NCI-H82 treated with DMSO at 0.1 percent for 48 hours (cell line): ENCODE measurements around the gene RTF1.

Experiments
- DNase-seq: peaks from one replicate; lab custom pipeline; 2025; ENCODE audit not compliant: unreplicated experiment; lab: John Stamatoyannopoulos, UW

Gene RTF1

DNA sequence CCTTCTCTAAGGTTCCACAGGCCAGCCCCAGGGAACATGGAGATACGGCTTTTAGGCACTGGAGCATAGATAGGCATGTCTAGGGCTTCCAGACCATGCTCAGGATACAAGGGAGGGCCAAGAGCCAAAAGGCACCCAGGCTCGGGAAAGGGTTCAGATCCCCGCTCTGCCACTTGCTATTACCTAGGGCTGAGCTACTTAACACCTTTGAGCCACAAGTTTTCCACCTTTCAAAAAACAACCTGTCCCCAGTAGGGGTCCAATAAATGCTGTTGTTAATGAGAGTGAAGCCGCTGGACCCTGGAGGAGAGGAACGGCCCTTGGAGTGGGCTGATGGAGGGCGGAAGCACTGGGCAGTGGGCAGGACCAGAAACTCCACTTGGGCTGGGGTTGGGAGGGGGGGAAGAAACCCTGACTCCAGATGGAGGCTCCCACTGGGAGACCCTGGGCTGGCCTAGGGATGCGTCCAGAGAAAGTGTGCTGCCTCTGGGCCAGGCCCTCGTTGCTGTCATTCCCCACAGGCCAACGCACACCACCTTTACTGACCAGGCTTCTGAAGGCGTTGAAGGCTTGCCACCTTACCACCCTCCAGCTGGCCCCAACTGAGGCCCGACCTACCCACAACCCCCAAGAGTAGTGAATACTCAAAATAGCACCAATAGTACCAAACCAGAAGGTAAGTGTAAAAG lies 68.2 kb downstream of the RTF1 start:
- DNase-seq = no peak

DNA sequence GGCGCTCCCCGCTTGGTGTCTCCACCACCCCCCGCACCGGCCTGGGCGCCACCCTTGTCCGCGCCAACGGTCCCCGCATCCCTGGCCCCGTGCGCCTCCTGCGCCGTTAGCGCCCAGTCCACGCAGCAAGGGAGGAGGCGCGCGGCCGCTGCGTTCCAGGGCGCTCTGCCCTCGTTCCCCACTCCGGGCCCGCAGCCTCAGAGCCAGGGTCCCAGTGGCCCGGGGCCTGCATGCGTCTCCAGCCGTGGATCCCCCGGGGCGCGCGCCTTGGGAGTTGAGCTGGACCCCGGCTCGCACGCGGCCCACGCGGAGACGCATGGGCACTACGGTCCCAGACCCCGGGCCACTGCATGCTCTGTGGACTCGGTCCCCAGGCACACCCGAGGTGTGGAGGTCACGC lies 69.4 kb downstream of the RTF1 start:
- no peak for DNase-seq

DNA sequence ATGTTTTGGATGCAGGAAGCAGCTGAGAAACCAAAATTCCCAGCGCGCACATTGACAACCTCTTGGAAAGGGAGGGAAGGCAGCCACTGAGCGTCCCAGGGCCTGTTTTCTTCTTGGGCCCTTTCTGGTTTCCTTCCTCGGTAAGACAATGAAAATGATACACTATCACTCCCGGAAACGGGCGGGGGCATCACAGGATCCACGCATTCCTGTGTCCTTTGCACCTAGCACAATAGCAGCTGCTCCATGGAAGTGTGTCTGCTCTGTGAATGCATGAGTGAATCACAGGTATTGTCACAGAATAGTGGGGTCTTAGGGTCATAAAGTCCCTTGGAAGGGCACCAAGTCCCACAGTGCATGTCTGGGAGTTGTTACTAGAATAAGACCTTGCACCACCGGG lies 70.5 kb downstream of the RTF1 start:
- no peak for DNase-seq

DNA sequence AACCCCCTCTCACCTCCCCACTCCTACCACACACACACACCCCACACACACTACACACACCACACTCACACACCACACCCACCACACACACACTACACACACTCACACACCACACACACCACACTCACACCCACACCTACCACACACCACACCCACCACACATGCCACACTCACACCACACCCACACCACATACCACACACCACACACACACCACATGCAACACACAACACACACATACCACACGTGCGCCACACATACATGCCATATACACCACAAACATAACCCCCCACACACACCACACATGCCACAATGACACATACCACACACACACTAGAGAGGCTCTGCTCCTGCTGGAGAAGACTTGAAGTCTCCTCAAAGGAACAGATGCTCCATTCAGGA lies 70.9 kb downstream of the RTF1 start:
- DNase-seq = no peak

DNA sequence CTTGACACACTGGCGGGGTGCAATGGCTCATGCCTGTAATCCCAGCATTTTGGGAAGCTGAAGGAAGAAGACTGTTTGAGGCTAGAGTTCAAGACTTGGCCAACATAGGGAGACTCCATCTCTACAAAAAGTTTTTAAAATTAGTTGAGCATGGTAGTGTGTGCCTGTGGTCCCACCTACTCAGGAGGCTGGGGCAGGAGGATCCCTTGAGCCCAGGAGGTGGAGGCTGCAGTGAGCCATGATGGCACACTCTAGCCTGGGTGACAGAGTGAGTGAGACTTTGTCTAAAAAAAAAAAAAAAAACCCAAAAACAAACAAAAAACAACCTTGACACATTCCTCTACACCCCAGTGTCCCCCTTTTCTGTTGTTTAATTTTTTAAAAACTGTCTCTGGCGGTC lies 72.7 kb downstream of the RTF1 start:
- no peak for DNase-seq

DNA sequence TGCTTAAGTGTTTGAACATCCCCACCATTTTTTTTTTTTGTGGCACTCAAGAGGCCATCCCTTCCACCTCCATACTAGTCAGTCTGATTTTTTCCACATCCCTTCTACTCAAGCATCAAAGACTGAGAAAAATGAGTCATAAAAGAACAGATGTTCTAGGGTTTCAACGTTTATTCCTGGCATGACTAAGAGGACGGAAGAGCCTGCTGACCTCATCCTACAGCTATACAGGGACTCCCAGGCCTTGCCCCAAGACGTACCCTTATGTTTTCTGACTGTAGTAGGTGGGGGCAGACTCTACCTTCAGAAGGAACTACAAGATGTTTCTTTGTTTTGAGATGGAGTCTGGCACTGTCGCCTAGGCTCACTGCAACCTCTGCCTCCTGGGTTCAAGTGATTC lies 73.5 kb downstream of the RTF1 start:
- no peak for DNase-seq

DNA sequence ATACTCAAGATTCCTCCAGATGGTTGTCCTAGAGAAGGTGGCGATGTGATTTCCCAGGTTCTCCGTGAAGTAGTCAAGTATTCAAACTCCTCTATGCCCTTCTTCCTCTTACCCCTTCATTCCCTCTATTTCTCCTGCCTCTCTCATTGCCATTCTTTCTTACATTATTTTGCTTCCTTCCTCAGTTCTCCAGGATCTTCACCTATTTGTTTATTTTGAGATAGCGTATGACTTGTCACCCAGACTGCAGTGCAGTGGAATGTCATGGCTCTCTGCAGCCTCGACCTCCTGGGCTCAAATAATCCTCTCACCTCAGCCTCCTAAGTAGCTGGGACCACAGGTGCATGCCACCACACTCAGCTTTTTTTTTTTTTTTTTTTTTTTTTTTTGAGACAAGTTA lies 75.0 kb downstream of the RTF1 start:
- no peak for DNase-seq

DNA sequence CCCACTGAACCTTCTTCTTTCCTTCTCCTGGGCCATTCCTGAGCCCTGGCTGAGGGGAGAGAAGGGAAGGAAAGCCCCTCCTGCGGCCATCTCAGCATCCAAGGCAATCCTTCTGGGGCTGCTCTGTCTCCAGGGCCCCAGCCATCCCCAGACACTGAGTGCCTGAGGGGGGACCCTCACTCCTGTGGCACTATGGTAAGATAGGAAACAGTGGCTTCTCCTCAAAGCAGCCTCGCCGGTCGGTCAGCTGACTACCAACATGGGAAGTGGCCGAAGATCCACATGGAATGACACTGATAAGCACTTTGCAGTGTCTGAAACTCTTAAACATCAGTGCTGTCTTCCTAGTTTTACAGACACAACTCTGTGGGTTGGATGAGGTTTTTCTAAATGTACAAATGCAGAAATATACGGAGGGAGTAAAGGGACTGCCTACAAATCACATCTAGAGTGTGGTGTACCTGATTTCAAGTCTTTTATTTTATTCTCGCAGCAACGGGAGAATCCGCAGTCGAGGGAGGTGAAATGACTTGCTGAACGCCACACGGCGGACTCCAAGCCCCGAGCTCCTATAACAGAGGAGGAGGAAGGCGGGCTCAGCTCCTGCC lies 75.8 kb downstream of the RTF1 start:
- peak; percentile 17 for DNase-seq

DNA sequence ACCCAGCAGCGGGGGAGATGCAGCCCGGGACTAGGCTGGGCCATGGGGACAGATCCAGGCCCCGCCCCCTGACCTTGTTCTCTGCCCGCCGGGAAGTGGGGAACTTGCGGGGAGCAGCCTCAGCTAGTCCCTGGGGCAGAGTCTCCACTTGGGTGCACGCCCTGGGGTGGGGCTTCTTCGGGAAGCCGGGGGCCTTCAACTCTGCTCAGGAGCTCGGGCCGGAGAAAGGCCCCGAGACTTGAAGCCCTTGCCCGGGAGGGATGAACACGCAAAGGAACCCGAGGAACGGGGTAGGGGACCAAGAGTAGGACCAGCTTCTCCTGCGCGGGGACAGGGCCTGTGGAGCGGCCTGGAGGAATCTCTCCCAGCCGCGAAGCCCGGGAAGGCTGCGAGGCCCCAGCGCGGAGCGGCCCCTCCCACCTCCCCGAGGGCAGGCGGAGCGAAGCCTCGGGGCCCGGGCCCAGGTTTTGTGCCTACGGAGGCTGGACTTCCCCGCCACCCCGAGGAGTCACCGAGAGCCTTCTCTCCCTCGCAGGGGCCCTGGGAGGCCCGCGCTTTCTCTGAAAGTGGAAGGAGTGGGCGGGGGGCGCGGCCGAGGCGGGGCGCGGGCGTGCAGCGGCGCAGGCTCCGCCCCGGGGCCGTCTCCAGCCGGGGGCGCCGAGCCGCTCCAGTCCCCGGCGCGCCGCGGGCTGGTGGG lies 76.5 kb downstream of the RTF1 start, which contains the start of gene ITPKA:
Gene ITPKA, plus strand, starts transcription at position 670 of the 697 bp plus-strand sequence. CDS start 54 bp downstream, outside the sequence.
- no peak for DNase-seq

DNA sequence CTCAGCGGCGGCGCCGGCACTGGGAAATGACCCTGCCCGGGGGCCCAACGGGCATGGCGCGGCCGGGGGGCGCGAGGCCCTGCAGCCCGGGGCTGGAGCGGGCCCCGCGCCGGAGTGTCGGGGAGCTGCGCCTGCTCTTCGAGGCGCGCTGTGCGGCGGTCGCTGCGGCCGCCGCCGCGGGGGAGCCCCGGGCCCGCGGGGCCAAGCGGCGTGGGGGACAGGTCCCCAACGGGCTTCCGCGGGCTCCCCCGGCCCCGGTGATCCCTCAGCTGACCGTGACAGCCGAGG lies 77.0 kb downstream of the RTF1 start:
- no peak for DNase-seq

DNA sequence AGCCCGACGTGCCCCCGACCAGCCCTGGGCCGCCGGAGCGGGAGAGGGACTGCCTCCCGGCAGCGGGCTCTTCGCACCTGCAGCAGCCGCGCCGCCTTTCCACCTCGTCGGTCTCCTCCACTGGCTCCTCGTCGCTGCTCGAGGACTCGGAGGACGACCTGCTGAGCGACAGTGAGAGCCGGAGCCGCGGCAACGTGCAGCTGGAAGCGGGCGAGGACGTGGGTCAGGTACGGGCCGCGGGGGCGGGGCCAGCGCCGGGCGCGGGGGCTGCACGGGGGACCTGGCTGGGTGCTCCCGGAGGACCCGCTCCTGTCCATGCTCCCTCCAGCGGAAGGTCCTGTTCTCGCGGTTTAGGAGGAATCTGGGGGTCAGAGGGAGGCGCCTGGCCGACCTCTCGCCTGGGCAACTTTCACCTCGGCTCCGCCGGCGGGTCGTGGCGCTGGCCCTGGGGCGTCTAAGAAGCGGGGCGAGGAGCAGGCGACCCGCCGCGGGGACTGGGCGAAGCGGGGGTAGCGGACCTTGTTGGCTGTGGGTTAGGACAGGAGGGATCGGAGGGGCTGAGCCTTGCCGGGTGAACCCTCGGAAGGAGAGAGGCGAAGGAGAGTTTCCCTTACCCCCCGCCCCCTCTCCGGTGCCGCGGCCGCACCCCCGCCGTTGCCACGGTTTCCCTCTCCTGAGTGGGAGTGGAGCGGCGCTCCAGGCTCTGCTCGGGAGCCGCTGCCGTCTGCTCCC lies 77.5 kb downstream of the RTF1 start:
- DNase-seq = no peak

DNA sequence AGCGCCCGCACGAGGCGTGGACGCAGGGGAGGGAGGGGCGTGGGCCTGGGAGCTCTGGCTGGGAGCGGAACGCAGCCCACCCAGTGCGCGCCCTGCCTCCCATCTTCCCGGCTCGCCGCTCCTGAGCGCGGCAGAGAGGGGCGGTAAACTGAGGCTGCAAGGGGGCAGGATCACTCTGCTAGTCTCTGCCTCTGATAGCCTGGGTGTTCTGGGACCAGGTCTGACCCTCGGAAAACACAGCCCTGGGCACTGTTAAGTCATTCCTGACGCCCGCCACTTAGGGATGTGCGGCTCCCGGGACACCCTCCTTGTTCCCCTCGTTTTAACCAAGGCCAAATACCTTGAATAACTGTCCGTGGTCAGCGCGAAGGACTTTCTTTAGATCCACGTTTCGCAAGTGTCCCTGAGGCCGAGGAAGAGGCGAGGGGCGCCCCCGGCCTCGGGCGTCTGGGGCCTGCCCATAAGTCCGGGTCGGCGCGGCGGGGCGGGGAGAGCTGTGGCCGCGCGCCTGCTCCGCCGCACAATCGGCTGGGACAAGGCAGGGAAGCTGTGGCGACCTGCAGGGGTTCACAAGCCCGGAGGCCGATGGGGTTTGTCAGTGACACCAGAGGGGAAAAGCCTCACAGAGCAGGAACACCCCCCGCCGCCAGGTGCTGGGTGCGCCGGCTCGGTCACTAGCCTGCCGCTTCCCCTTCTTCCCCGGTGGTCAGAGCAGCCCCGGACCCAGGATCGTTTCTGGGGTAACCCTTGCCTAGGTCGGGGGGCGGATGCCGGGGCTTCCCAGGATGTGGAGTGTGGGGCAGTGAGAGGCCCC lies 78.2 kb downstream of the RTF1 start:
- DNase-seq = no peak

DNA sequence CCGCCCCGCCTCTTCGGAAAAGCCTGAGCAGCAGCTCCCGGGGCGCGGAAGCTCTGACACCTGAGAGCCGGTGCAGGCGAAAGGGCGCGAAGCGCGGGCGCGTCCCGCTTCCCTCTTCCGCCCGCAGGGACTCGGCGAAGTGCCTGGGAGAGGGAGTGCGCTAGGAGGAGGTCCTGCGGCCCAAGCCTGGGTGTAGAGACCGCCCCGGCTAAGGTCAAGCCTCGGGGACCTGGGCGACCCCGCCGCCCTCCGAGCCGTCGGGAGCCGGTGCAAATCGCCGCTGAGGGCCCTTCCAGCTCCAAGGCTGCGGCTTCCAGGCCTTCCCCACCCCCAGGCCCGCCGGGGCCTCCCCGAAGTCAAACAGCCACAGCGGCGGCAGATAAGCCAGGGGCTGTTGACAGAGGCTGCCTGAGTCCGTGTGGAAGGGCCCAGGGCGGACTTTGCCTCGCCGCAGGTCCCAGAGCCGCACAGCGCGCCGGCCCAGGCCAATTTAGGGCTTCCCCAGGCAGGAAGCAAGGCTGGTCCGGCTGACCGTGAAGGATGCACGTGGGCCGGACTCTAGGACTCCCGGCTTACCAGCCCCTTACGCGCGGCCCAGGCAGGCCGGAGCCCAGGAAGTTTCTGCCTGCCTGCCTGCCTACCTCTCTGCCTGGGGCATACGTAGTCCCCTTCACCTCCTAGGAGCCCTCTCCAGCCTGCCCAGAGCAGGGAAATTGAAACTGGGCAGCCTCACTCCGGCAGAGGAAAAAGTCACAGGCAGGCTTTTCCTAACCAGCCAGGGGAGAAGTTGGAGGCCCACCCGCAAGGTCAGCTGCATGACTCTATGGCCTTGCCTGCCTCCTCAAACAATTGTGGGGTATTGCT lies 79.1 kb downstream of the RTF1 start:
- no peak for DNase-seq

DNA sequence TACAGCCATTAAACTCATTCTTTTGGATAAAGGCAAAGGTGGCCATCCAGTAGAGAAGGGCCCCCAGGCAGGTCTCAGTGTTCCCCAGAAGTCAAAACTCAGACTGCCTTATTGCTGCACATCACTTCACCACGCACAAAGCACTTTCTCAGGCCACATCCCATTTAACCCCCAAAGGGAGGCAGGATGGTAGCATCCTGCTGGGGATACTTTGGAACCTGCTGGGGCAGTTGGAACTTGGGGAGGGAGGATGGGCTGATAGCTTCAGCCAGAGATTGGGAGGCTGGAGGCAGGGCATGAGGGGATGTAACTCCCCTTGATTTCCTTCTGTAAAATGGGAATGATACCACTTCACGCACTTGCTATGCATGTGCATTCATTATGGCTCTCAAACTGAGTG lies 81.8 kb downstream of the RTF1 start:
- DNase-seq = no peak

DNA sequence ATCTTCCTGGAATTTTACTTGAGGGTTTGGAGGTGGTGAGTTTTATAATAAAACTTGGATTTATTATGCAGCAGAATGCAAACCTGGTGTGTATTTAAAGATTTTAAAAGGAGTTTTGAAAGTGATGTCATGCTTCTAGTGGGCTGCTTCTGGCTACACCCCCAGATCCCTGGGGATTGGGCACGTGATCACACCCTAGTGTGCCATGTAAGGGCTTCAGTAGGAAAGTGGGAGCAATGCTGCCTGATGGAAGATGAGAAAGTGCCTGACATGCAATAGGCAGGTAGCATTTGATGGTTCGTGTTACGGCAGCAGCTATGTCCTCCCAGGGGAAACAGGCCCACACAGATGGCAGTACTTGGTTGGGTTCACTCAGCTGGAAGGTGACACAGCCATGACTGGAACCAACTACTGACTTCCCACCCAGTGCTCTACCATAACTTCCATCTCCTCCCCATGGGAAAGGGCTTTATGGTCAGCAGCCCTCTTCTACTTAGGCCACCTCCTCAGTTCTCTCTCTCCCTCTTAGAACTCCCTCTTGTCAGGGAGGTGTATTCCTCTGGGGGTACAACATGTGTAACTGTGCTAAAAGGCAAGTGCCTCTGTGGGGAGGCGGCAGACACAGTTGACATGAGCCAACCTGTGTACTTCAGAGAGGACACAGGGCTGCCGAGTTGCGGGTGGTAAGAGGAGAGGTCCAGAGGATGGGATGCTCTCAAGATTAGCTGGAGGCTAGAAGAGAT lies 82.4 kb downstream of the RTF1 start:
- DNase-seq = no peak

DNA sequence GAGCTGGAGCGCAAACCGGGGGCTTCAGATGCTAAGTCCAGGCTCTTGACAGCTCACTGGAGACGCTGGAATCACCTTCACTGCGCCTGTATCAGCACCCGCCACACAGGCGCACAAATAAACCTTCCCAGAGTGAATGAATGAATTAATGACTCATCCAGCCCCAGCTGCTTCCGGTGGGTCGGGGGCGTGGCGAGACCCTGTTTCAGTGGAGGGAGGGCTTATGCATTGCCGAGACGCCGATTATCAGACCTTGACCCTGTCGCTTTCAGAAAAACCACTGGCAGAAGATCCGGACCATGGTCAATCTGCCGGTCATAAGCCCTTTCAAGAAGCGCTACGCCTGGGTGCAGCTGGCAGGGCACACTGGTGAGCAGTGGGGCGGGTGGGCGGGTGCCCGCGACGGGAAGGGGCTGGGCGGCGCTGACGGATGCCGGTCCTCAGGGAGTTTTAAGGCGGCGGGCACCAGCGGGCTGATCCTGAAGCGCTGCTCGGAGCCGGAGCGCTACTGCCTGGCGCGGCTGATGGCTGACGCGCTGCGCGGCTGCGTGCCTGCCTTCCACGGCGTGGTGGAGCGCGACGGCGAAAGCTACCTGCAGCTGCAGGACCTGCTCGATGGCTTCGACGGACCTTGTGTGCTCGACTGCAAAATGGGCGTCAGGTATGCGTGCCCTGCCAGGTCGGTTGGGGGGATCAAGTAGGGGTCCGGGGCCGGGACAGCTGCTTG lies 84.5 kb downstream of the RTF1 start:
- no peak for DNase-seq

DNA sequence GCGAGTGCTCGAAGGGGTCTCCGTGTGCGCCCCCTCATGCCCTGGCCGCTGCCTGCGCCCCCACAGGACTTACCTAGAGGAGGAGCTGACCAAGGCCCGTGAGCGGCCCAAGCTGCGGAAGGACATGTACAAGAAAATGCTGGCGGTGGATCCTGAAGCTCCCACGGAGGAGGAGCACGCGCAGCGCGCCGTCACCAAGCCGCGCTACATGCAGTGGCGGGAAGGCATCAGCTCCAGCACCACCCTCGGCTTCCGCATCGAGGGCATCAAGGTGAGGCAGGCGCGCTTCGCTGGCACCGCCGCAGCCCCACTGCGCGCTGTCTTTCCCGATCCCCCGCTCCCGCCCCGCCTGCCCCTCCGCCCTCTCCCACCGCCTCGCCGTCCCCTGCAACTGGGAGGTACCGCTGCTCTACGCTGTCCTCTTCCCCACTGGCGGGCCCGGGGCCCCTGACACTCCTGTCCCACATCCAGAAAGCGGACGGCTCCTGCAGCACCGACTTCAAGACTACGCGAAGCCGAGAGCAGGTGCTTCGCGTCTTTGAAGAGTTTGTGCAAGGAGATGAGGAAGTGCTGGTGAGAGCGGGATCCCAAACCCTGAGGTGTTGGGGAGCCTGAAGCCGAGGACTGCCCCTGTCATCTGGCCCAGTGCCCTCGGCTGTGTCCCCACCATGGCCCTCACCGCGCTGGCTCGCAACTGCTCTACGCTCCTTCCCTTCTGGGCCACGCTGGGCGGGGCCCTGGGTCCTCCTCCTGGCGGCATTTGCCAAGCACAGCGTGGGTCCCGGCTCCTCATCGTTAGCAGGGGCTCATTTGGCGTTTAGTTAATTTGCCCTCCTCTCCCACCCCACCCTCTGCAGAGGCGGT lies 85.3 kb downstream of the RTF1 start:
- no peak for DNase-seq
